Osteoblast (primary cell): ENCODE data around the gene GRAMD1B. TPM values are rescaled to one million over a fixed set of nuclear protein-coding genes. Genes with fewer than 3 reads are reported as not detected.
"Not testable (repeated sequence)": the region's sequence is repeated elsewhere in the genome, so short reads cannot be mapped to it uniquely, and the experiment has no call there.

ENCODE experiments used
- DNase-seq: peaks from one replicate; pipeline ENCODE4 v3.0.0; 2011; ENCODE audit warnings: low spot score, mixed read lengths; ENCODE audit not compliant: insufficient read length; ENCODE audit errors: missing footprints
- H2AFZ ChIP-seq: 2 replicates; pipeline ENCODE4 v1.6.0; 2011; ENCODE audit warnings: mild to moderate bottlenecking, low read length
- H3K27ac ChIP-seq: 2 replicates; pipeline ENCODE4 v1.5.1; 2011; ENCODE audit warnings: mild to moderate bottlenecking, low read depth, low read length, moderate library complexity
- H3K27me3 ChIP-seq: 2 replicates; pipeline ENCODE4 v1.6.0; 2012; ENCODE audit warnings: mild to moderate bottlenecking, control low read depth, inconsistent platforms, low read length, moderate library complexity; ENCODE audit not compliant: insufficient read depth
- H3K36me3 ChIP-seq: 2 replicates; pipeline ENCODE4 v1.5.1; 2011; ENCODE audit warnings: mild to moderate bottlenecking, low read length, control low read depth, moderate library complexity; ENCODE audit not compliant: insufficient read depth
- H3K4me1 ChIP-seq: 2 replicates; pipeline ENCODE4 v1.5.1; 2011; ENCODE audit warnings: mild to moderate bottlenecking, low read length, control low read depth, moderate library complexity; ENCODE audit not compliant: insufficient read depth
- H3K4me2 ChIP-seq: 2 replicates; pipeline ENCODE4 v1.6.0; 2011; ENCODE audit warnings: mild to moderate bottlenecking, low read length; ENCODE audit not compliant: insufficient read depth
- H3K4me3 ChIP-seq: fragments of 200-600 bp; sonication (generic); 3 replicates; pipeline ENCODE4 v1.5.1; 2012; ENCODE audit warnings: mild to moderate bottlenecking, low read length, inconsistent platforms; ENCODE audit not compliant: insufficient read depth
- H3K79me2 ChIP-seq: 2 replicates; pipeline ENCODE4 v1.6.0; 2012; ENCODE audit warnings: mild to moderate bottlenecking, low read length, control low read depth, inconsistent platforms; ENCODE audit not compliant: insufficient read depth
- H3K9me3 ChIP-seq: 2 replicates; pipeline ENCODE4 v1.5.1; 2011; ENCODE audit warnings: low read depth, low read length, control low read depth
- H4K20me1 ChIP-seq: 2 replicates; pipeline ENCODE4 v1.6.0; 2012; ENCODE audit warnings: mild to moderate bottlenecking, low read length, control low read depth; ENCODE audit not compliant: insufficient read depth
- total RNA-seq: library from RNA; depleted of rRNA; stranded (reverse); fragments of >200 nt; gene quantifications from 2 replicates; pipeline ENCODE4 v1.2.3, GENCODE V29; 2012
- TF ChIP-seq, protein P1 (sequence below): IDR thresholded peaks from 2 replicates; pipeline ENCODE4 v1.5.1; 2011; ENCODE audit warnings: mild to moderate bottlenecking, low read depth, low read length, moderate library complexity; ENCODE audit errors: extremely low read depth

GRAMD1B gene
- total RNA-seq, 1 donor: 15.2 TPM

DNA sequence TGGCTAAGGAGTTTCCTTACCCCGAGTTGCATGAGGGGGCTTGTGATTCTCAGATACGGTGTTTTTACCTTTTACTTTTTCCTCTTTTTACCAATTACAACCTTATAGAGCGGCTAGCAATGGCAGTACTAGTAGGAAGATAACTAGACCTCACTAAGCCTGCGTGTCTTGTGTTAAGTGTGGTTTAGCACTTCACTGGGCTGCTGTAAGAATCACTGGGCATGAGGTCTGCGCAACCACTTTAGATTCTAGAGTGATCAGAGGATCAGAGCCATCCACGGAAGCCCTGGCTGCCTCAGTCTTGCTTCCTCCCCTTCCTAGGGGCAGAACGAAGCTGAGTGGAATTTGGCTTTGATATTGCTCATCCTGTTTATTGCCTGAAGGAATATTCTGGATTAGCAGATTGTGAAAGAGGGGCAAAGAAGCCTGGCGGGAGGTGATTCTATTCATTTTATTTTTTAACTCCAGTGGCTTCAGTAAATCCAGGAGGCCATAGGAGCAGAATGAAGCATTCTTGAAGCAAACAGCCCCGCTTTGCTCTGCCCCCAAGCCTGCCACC is 88.5 kb downstream of the GRAMD1B start:
- peaks cover 71% of the 10 kb centered on the region for H3K79me2 ChIP-seq
- H3K27ac ChIP-seq: no peak overlapping the region
- H3K27me3 ChIP-seq: no peaks in the 10 kb centered on the region
- H2AFZ ChIP-seq: no peak overlapping the region
- H3K9me3 ChIP-seq: no peaks in the 10 kb centered on the region
- peak overlapping the region; percentile 41 for H3K4me2 ChIP-seq
- DNase-seq: no peak
- no peaks in the 10 kb centered on the region for H3K36me3 ChIP-seq
- peaks cover 16% of the 10 kb centered on the region for H4K20me1 ChIP-seq
- H3K4me1 ChIP-seq: peaks cover 22% of the 10 kb centered on the region
- TF ChIP-seq, protein P1, sequence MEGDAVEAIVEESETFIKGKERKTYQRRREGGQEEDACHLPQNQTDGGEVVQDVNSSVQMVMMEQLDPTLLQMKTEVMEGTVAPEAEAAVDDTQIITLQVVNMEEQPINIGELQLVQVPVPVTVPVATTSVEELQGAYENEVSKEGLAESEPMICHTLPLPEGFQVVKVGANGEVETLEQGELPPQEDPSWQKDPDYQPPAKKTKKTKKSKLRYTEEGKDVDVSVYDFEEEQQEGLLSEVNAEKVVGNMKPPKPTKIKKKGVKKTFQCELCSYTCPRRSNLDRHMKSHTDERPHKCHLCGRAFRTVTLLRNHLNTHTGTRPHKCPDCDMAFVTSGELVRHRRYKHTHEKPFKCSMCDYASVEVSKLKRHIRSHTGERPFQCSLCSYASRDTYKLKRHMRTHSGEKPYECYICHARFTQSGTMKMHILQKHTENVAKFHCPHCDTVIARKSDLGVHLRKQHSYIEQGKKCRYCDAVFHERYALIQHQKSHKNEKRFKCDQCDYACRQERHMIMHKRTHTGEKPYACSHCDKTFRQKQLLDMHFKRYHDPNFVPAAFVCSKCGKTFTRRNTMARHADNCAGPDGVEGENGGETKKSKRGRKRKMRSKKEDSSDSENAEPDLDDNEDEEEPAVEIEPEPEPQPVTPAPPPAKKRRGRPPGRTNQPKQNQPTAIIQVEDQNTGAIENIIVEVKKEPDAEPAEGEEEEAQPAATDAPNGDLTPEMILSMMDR: no peak
- H3K4me3 ChIP-seq: no peak overlapping the region

DNA sequence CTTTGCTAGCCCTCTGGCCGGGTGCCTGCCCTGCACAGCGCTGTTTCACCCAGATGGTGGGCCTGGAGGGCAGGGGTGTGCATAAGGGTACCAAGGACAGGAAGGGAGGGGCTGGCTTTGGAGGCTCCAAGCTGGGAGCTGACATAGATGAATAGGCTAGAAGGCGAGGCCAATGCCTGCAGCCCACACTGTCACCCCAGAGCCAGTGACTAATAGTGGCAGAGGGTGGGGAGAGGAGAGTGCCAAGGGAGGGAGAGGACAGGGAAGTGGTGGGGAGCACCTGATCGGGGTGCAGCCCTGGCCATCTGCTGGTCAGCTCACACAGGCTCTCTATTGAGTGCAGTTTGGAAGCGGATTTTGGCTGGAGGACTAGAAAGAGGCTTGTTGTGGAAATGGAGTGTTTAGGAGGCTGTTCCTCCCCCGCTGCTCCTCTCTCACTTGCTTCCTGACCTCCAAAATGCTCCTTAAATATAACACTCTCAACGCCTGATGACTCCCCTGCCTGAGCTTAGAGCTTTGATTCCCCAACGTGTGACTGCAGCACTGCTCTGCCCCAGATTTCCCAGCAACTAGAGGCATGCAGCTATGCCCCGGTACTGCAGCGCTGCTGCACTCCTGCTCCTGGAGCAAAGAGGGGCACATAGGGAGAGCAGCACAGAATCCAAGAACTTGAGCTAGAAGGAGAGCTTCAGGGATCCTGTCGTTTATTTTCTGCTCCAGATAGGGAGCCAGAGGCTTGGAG is 89.2 kb downstream of the GRAMD1B start:
- Histone ChIP-seq H3K9me3 (no peaks in the 10 kb centered on the region), H3K36me3 (no peaks in the 10 kb centered on the region), H3K4me2 (peak overlapping the region; percentile 41), H3K79me2 (peaks cover 70% of the 10 kb centered on the region), H3K4me3 (no peak overlapping the region), H2AFZ (peak overlapping the region; percentile 7), H3K4me1 (peaks cover 22% of the 10 kb centered on the region), H4K20me1 (peaks cover 13% of the 10 kb centered on the region), H3K27me3 (no peaks in the 10 kb centered on the region), H3K27ac (peak overlapping the region; percentile 43)
- TF ChIP-seq, protein P1: no peak
- DNase-seq: peak; percentile 93

DNA sequence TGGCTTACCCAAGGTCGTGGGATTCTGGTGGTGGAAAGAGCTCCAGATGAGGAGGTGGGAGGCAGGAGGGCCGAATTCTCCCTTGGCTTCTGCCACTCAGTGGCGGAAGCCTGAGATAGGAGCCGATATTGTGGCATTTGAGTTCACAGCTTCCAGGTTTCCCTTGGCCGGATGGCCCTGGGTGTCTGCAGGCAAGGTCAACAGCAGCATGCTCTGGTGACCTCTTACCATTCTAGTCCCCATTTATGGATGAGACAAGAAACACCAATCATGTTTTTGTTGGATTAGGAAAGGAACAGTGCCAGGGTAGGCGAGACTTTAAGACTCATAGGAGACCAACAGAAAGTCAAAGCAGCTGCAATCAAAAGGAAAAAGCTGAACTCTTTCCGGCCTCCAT is 89.7 kb downstream of the GRAMD1B start:
- peaks cover 72% of the 10 kb centered on the region for H3K79me2 ChIP-seq
- peak overlapping the region; percentile 43 for H3K27ac ChIP-seq
- H3K4me1 ChIP-seq: peaks cover 22% of the 10 kb centered on the region
- H3K4me2 ChIP-seq: peak overlapping the region; percentile 41
- H3K27me3 ChIP-seq: no peaks in the 10 kb centered on the region
- H3K4me3 ChIP-seq: no peak overlapping the region
- H3K9me3 ChIP-seq: no peaks in the 10 kb centered on the region
- peaks cover 13% of the 10 kb centered on the region for H4K20me1 ChIP-seq
- H2AFZ ChIP-seq: peak overlapping the region; percentile 7
- DNase-seq: peak; percentile 44
- H3K36me3 ChIP-seq: no peaks in the 10 kb centered on the region
- TF ChIP-seq, protein P1: no peak

DNA sequence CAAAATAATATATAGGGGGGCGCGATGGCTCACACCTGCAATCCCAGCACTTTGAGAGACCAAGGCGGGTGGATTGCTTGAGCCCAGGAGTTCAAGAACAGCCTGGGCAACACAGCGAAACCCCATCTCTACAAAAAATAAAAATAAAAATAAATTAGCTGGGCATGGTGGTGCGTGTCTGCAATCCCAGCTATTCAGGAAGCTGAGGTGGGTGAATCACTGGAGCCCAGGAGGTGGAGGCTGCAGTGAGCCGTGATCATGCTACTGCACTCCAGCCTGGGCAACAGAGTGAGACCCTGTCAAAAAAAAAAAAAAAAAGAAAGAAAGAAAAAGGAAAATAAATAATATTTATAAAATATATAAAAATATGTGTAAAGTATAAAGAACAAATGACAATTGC is 90.4 kb downstream of the GRAMD1B start:
- DNase-seq, H3K27ac ChIP-seq, H3K36me3 ChIP-seq, H3K4me3 ChIP-seq, H3K9me3 ChIP-seq, H2AFZ ChIP-seq, H3K27me3 ChIP-seq, H3K4me2 ChIP-seq: not testable (repeated sequence)
- Histone ChIP-seq H4K20me1 (peaks cover 18% of the 10 kb centered on the region), H3K4me1 (peaks cover 26% of the 10 kb centered on the region), H3K79me2 (peaks cover 73% of the 10 kb centered on the region)
